GM12878 (cell line): ENCODE measurements around the gene PRDM2. TPM values are rescaled to one million over a fixed set of nuclear protein-coding genes. Genes with fewer than 3 reads are reported as not detected.

Experiments
- CBX3 ChIP-seq: fragments of 200-600 bp; sonication (generic); IDR thresholded peaks from 2 replicates; pipeline ENCODE4 v1.6.1; 2016; ENCODE audit warnings: low read depth, borderline replicate concordance
- CREM ChIP-seq: IDR thresholded peaks from 2 replicates; pipeline ENCODE4 v1.6.1; 2014; ENCODE audit warnings: antibody characterized with exemption, low read depth
- EED ChIP-seq: sonication (generic); IDR thresholded peaks from 2 replicates; pipeline ENCODE4 v1.6.1; 2016; ENCODE audit warnings: antibody characterized with exemption, low read depth
- FOXM1 ChIP-seq: IDR thresholded peaks from 2 replicates; pipeline ENCODE4 v1.6.1; 2012; ENCODE audit warnings: low read depth, mild to moderate bottlenecking, inconsistent platforms, low read length, moderate library complexity
- GATAD2B ChIP-seq: fragments of 450-650 bp; conservative IDR thresholded peaks from 2 replicates; pipeline ENCODE4 v1.6.1; 2017; ENCODE audit warnings: low read depth, mild to moderate bottlenecking, moderate library complexity
- HCFC1 ChIP-seq: fragments of 150-350 bp; IDR thresholded peaks from 2 replicates; pipeline ENCODE4 v1.6.1; 2014; ENCODE audit warnings: low read length
- HDGF ChIP-seq: fragments of 450-650 bp; IDR thresholded peaks from 2 replicates; pipeline ENCODE4 v1.6.1; 2016; ENCODE audit warnings: antibody characterized with exemption
- IKZF1 ChIP-seq: fragments of 450-650 bp; conservative IDR thresholded peaks from 2 replicates; pipeline ENCODE4 v1.6.1; 2017; ENCODE audit warnings: antibody characterized with exemption, mild to moderate bottlenecking
- NBN ChIP-seq: fragments of 450-650 bp; IDR thresholded peaks from 2 replicates; pipeline ENCODE4 v1.6.1; 2016
- SUZ12 ChIP-seq: fragments of 200-600 bp; sonication (generic); IDR thresholded peaks from one replicate; pipeline ENCODE4 v1.6.1; 2018; ENCODE audit warnings: antibody characterized with exemption, mild to moderate bottlenecking; ENCODE audit not compliant: unreplicated experiment
- YY1 ChIP-seq: IDR thresholded peaks from 2 replicates; pipeline ENCODE4 v1.6.1; 2011; ENCODE audit warnings: low read depth, mild to moderate bottlenecking, low read length
- ZNF207 ChIP-seq: fragments of 450-650 bp; IDR thresholded peaks from 2 replicates; pipeline ENCODE4 v1.6.1; 2014; ENCODE audit warnings: antibody characterized with exemption, mild to moderate bottlenecking, borderline replicate concordance
- ZNF622 ChIP-seq: fragments of 450-650 bp; IDR thresholded peaks from 2 replicates; pipeline ENCODE4 v1.6.1; 2017; ENCODE audit warnings: mild to moderate bottlenecking, inconsistent platforms
- ZSCAN29 ChIP-seq: fragments of 450-650 bp; IDR thresholded peaks from 2 replicates; pipeline ENCODE4 v1.6.1; 2017; ENCODE audit warnings: mild to moderate bottlenecking, moderate library complexity
- polyA plus RNA-seq, 11 experiments: library from polyadenylated mRNA; depleted of rRNA in 4 of 11; unstranded in 6 of 11; stranded (reverse) in 5 of 11; fragments of >200 nt; fragmentation: Nextera tagmentation in 4 of 11; fragmentation: Illumina TruSeq in 1 of 11; extraction: Ambion mirVana in 4 of 11; extraction: Trizol in 1 of 11; gene quantifications; 1 replicate in 1 of 11; 2 replicates in 10 of 11; pipeline versions ENCODE4 v1.2.1 to v1.2.3, GENCODE V29; 2011 to 2016; ENCODE audit warnings: inconsistent platforms in 2 of 11, missing spikeins in 2 of 11, low read depth in 1 of 11
- total RNA-seq, 4 experiments: library from RNA; depleted of rRNA in 3 of 4; stranded (reverse); fragments of >200 nt in 3 of 4; fragmentation: Illumina TruSeq in 1 of 4; extraction: Trizol in 1 of 4; gene quantifications; 2 replicates each; pipeline versions ENCODE4 v1.2.1 to v1.2.3, GENCODE V29; 2013 to 2021
- TF ChIP-seq, protein P1 (sequence below): fragments of 450-650 bp; conservative IDR thresholded peaks from 2 replicates; pipeline ENCODE4 v1.6.1; 2017; ENCODE audit warnings: mild to moderate bottlenecking, moderate library complexity
- TF ChIP-seq, protein P2 (sequence below): fragments of 450-650 bp; IDR thresholded peaks from 2 replicates; pipeline ENCODE4 v1.6.1; 2017; ENCODE audit warnings: mild to moderate bottlenecking, moderate library complexity
- TF ChIP-seq, protein P3 (sequence below): fragments of 450-650 bp; formaldehyde crosslinking; IDR thresholded peaks from 2 replicates; pipeline ENCODE4 v1.4.0; 2022; ENCODE audit warnings: mild to moderate bottlenecking, moderate library complexity
- TF ChIP-seq, protein P4 (sequence below): fragments of 450-650 bp; IDR thresholded peaks from 2 replicates; pipeline ENCODE4 v1.6.1; 2017; ENCODE audit warnings: mild to moderate bottlenecking, moderate library complexity

PRDM2 gene
- total and polyA plus RNA-seq, 10 of the 15 experiments (the other 5 are each of a cell fraction or from before 2014, with no cell fraction given) = 8.4 to 45.1 (median 23.5) TPM

DNA sequence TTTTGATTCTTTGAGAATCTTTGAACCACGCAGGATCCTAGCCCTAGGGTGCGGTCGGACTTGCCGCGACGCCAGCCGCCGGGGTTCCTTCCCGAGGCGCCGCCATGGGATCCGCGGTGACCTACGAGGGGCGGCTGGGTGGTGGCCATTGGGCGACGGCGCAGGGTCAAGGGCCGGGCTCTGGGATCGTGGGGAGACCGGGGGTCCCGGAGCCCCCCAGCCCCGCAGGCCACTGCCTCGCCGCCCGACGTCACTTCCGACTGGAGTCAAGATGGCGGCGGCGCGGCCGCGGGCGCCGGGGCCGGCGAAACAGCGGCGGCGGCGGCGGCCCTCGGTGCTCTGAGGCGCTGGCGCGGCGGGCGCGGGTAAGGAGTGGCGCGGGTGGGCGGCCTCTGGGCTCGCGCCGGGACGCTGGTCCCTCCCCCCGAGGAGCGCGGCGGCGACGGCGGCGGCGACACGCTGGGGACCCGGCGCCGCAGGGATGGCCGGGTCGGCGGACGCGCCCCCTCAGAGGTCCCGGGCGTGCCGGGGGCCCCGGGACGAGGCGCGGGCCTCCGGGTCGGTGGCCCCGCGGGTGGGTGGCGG lies at the start of gene PRDM2 (continued):
- TF ChIP-seq, protein P1, sequence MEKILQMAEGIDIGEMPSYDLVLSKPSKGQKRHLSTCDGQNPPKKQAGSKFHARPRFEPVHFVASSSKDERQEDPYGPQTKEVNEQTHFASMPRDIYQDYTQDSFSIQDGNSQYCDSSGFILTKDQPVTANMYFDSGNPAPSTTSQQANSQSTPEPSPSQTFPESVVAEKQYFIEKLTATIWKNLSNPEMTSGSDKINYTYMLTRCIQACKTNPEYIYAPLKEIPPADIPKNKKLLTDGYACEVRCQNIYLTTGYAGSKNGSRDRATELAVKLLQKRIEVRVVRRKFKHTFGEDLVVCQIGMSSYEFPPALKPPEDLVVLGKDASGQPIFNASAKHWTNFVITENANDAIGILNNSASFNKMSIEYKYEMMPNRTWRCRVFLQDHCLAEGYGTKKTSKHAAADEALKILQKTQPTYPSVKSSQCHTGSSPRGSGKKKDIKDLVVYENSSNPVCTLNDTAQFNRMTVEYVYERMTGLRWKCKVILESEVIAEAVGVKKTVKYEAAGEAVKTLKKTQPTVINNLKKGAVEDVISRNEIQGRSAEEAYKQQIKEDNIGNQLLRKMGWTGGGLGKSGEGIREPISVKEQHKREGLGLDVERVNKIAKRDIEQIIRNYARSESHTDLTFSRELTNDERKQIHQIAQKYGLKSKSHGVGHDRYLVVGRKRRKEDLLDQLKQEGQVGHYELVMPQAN = 0 out of 2 replicates have a peak, but pooled peaks have one; percentile 20
- TF ChIP-seq SUZ12 (no peak), HCFC1 (no peak), CBX3 (no peak), YY1 (peak; percentile 97), FOXM1 (no peak), EED (no peak), CREM (peak; percentile 77), GATAD2B (peak; percentile 88; the same call in 1 of the 2 replicates), ZNF207 (no peak), ZNF622 (no peak), ZSCAN29 (no peak), NBN (no peak), HDGF (no peak), IKZF1 (peak; percentile 81)
- TF ChIP-seq, protein P2, sequence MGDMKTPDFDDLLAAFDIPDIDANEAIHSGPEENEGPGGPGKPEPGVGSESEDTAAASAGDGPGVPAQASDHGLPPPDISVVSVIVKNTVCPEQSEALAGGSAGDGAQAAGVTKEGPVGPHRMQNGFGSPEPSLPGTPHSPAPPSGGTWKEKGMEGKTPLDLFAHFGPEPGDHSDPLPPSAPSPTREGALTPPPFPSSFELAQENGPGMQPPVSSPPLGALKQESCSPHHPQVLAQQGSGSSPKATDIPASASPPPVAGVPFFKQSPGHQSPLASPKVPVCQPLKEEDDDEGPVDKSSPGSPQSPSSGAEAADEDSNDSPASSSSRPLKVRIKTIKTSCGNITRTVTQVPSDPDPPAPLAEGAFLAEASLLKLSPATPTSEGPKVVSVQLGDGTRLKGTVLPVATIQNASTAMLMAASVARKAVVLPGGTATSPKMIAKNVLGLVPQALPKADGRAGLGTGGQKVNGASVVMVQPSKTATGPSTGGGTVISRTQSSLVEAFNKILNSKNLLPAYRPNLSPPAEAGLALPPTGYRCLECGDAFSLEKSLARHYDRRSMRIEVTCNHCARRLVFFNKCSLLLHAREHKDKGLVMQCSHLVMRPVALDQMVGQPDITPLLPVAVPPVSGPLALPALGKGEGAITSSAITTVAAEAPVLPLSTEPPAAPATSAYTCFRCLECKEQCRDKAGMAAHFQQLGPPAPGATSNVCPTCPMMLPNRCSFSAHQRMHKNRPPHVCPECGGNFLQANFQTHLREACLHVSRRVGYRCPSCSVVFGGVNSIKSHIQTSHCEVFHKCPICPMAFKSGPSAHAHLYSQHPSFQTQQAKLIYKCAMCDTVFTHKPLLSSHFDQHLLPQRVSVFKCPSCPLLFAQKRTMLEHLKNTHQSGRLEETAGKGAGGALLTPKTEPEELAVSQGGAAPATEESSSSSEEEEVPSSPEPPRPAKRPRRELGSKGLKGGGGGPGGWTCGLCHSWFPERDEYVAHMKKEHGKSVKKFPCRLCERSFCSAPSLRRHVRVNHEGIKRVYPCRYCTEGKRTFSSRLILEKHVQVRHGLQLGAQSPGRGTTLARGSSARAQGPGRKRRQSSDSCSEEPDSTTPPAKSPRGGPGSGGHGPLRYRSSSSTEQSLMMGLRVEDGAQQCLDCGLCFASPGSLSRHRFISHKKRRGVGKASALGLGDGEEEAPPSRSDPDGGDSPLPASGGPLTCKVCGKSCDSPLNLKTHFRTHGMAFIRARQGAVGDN = peak; percentile 91
- TF ChIP-seq, protein P3, sequence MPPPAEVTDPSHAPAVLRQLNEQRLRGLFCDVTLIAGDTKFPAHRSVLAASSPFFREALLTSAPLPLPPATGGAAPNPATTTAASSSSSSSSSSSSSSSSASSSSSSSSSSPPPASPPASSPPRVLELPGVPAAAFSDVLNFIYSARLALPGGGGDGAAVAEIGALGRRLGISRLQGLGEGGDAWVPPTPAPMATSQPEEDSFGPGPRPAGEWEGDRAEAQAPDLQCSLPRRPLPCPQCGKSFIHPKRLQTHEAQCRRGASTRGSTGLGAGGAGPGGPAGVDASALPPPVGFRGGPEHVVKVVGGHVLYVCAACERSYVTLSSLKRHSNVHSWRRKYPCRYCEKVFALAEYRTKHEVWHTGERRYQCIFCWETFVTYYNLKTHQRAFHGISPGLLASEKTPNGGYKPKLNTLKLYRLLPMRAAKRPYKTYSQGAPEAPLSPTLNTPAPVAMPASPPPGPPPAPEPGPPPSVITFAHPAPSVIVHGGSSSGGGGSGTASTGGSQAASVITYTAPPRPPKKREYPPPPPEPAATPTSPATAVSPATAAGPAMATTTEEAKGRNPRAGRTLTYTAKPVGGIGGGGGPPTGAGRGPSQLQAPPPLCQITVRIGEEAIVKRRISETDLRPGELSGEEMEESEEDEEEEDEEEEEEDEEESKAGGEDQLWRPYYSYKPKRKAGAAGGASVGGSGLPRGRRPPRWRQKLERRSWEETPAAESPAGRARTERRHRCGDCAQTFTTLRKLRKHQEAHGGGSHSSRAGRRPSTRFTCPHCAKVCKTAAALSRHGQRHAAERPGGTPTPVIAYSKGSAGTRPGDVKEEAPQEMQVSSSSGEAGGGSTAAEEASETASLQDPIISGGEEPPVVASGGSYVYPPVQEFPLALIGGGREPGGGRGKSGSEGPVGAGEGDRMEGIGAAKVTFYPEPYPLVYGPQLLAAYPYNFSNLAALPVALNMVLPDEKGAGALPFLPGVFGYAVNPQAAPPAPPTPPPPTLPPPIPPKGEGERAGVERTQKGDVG (CRISPR knock-in tag) = no peak
- TF ChIP-seq, protein P4, sequence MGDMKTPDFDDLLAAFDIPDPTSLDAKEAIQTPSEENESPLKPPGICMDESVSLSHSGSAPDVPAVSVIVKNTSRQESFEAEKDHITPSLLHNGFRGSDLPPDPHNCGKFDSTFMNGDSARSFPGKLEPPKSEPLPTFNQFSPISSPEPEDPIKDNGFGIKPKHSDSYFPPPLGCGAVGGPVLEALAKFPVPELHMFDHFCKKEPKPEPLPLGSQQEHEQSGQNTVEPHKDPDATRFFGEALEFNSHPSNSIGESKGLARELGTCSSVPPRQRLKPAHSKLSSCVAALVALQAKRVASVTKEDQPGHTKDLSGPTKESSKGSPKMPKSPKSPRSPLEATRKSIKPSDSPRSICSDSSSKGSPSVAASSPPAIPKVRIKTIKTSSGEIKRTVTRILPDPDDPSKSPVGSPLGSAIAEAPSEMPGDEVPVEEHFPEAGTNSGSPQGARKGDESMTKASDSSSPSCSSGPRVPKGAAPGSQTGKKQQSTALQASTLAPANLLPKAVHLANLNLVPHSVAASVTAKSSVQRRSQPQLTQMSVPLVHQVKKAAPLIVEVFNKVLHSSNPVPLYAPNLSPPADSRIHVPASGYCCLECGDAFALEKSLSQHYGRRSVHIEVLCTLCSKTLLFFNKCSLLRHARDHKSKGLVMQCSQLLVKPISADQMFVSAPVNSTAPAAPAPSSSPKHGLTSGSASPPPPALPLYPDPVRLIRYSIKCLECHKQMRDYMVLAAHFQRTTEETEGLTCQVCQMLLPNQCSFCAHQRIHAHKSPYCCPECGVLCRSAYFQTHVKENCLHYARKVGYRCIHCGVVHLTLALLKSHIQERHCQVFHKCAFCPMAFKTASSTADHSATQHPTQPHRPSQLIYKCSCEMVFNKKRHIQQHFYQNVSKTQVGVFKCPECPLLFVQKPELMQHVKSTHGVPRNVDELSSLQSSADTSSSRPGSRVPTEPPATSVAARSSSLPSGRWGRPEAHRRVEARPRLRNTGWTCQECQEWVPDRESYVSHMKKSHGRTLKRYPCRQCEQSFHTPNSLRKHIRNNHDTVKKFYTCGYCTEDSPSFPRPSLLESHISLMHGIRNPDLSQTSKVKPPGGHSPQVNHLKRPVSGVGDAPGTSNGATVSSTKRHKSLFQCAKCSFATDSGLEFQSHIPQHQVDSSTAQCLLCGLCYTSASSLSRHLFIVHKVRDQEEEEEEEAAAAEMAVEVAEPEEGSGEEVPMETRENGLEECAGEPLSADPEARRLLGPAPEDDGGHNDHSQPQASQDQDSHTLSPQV = peak; percentile 22; the same call in 1 of the 2 replicates
